ENCODE results near the gene DKK2.

DKK2 gene

GRCh38 chr4:106907216-106907615 lies 128.9 kb downstream of the DKK2 start:
- DNase-seq, result no peak

DNA sequence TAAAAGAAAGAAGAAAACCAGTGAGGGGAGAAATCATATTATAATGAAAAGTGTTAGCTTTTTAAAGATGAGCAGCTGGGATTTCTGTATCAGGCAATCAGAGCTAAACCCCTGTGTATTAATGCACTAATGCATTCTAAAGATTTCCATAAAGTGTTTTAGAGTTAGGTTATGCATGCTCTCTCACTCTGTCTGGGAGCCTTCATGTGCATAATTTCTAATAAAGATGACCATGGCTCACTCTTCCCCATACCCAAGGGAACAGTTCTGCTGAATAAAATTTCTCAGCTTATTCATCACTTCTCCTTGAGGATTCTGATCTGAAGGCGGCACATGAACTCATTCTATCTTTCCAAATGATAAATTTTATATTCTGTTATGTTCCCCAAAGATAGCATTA lies 129.4 kb downstream of the DKK2 start:
- DNase-seq, result no peak

GRCh38 chr4:106898621-106899230 lies 137.4 kb downstream of the DKK2 start:
- DNase-seq, result no peak

GRCh38 chr4:106893903-106894302 lies 142.2 kb downstream of the DKK2 start:
- no peak for DNase-seq

- no peak for DNase-seq
These were observed 142.7 kb downstream of the DKK2 start for GRCh38 chr4:106893395-106893881.

- no peak for DNase-seq
These were observed 143.3 kb downstream of the DKK2 start for GRCh38 chr4:106892786-106893185.

- DNase-seq, result no peak
These were observed 160.8 kb downstream of the DKK2 start for GRCh38 chr4:106875340-106875739.

All from DMS153 (cell line).